Endothelial cell of umbilical vein (primary cell): Measurements from ENCODE around the gene DENND1C. TPM values are rescaled to one million over a fixed set of nuclear protein-coding genes. Genes with fewer than 3 reads are reported as not detected.

Source experiments
- BruUV-seq: library from RNA; stranded (reverse); fragments of 400-500 nt; replicated peaks from 2 replicates; lab custom pipeline; 2021; lab: Mats Ljungman, UMichigan
- CTCF ChIA-PET: fragments of 300-600, 350-600 bp; sonication (Branson Sonifier 250); formaldehyde crosslinking; loops from one replicate; lab custom pipeline; 2021; ENCODE audit warnings: antibody characterized with exemption, inconsistent platforms; lab: Charles Lee
- POLR2A ChIA-PET: fragments of 300-600, 350-600 bp; sonication (Branson Sonifier 250); formaldehyde crosslinking; loops from one replicate; lab custom pipeline; 2021; ENCODE audit warnings: antibody characterized with exemption, inconsistent platforms; lab: Charles Lee
- DNase-seq: peaks from one replicate; pipeline ENCODE4 v3.0.0-alpha.2; 2011; ENCODE audit warnings: low read depth, low spot score
- FAIRE-seq: peaks from 2 replicates; lab custom pipeline; 2011; peaks lifted over from hg19 to GRCh38; lab: Jason Lieb, UNC
- H2AFZ ChIP-seq: 2 replicates; pipeline ENCODE4 v1.6.0; 2012; ENCODE audit warnings: low read depth, low read length, control low read depth, inconsistent platforms
- H3K27ac ChIP-seq: 2 replicates; pipeline ENCODE4 v1.5.1; 2011; ENCODE audit warnings: low read depth, mild to moderate bottlenecking, control low read depth, low read length, moderate library complexity; ENCODE audit not compliant: insufficient read depth
- H3K27me3 ChIP-seq, 2 experiments: 2 replicates each; pipeline versions ENCODE4 v1.6.0 to v1.6.1; 2011; ENCODE audit warnings: low read length in 2 of 2, mixed read lengths in 1 of 2; ENCODE audit not compliant: control insufficient read depth in 2 of 2, insufficient read depth in 2 of 2
- H3K36me3 ChIP-seq, 2 experiments: 2 replicates in 1 of 2; 3 replicates in 1 of 2; pipeline ENCODE4 v1.5.1; 2011; ENCODE audit warnings: low read length in 2 of 2, mild to moderate bottlenecking in 1 of 2, moderate library complexity in 1 of 2; ENCODE audit not compliant: control insufficient read depth in 2 of 2, insufficient read depth in 2 of 2; ENCODE audit errors: extremely low read depth in 1 of 2
- H3K4me1 ChIP-seq: 3 replicates; pipeline ENCODE4 v1.5.1; 2011; ENCODE audit warnings: mild to moderate bottlenecking, low read length; ENCODE audit not compliant: control insufficient read depth, insufficient read depth; ENCODE audit errors: extremely low read depth
- H3K4me2 ChIP-seq: 2 replicates; pipeline ENCODE4 v1.6.1; 2011; ENCODE audit warnings: low read length, control low read depth, mixed read lengths; ENCODE audit not compliant: insufficient read depth
- H3K4me3 ChIP-seq, 3 experiments: fragments of 200-600 bp in 1 of 3; sonication (generic), shearing (Covaris generic) in 1 of 3; replicated peaks in 1 of 3; 2 replicates each; pipeline ENCODE4 v1.5.1; 2011 to 2016; ENCODE audit warnings: control low read depth in 3 of 3, low read length in 3 of 3, mild to moderate bottlenecking in 2 of 3, inconsistent platforms in 1 of 3, low read depth in 1 of 3, moderate library complexity in 1 of 3; ENCODE audit not compliant: insufficient read depth in 1 of 3
- H3K79me2 ChIP-seq: 2 replicates; pipeline ENCODE4 v1.6.0; 2012; ENCODE audit warnings: low read length, inconsistent platforms; ENCODE audit not compliant: control insufficient read depth, insufficient read depth
- H3K9ac ChIP-seq: replicated peaks from 2 replicates; pipeline ENCODE3; 2011; ENCODE audit warnings: low read length, control low read depth; ENCODE audit not compliant: insufficient read depth; ENCODE audit errors: extremely low read depth
- H3K9me1 ChIP-seq: replicated peaks from 3 replicates; pipeline ENCODE4 v1.6.0; 2011; ENCODE audit warnings: mild to moderate bottlenecking, low read length; ENCODE audit not compliant: control insufficient read depth, insufficient read depth; ENCODE audit errors: extremely low read depth
- H3K9me3 ChIP-seq: replicated peaks from 2 replicates; pipeline ENCODE4 v1.5.1; 2012; ENCODE audit warnings: low read length, inconsistent platforms; ENCODE audit not compliant: control insufficient read depth, insufficient read depth
- H4K20me1 ChIP-seq: replicated peaks from 2 replicates; pipeline ENCODE3; 2011; ENCODE audit warnings: mild to moderate bottlenecking, low read length; ENCODE audit not compliant: control insufficient read depth, insufficient read depth; ENCODE audit errors: extremely low read depth
- EZH2 ChIP-seq: IDR thresholded peaks from 2 replicates; pipeline ENCODE4 v1.6.1; 2012; ENCODE audit warnings: borderline replicate concordance, low read depth, mild to moderate bottlenecking, moderate library complexity, low read length, inconsistent platforms; ENCODE audit not compliant: severe bottlenecking
- FOS ChIP-seq: IDR thresholded peaks from 2 replicates; pipeline ENCODE4 v1.6.1; 2011; ENCODE audit warnings: mild to moderate bottlenecking, low read length, moderate library complexity, borderline replicate concordance; ENCODE audit not compliant: insufficient read depth
- GATA2 ChIP-seq: IDR thresholded peaks from 2 replicates; pipeline ENCODE4 v1.7.0; 2011; ENCODE audit warnings: low read depth, mild to moderate bottlenecking, moderate library complexity, mixed read lengths, low read length; ENCODE audit not compliant: insufficient read length, insufficient read depth
- JUN ChIP-seq: IDR thresholded peaks from 2 replicates; pipeline ENCODE4 v1.6.1; 2011; ENCODE audit warnings: borderline replicate concordance, low read depth; ENCODE audit not compliant: insufficient read length, insufficient read depth
- MAX ChIP-seq: IDR thresholded peaks from 2 replicates; pipeline ENCODE4 v1.6.1; 2011; ENCODE audit not compliant: insufficient read depth, insufficient read length
- MYC ChIP-seq: IDR thresholded peaks from one replicate; pipeline ENCODE4 v1.6.1; 2011; ENCODE audit warnings: mild to moderate bottlenecking, low read depth, low read length
- POLR2A ChIP-seq: IDR thresholded peaks from 2 replicates; pipeline ENCODE4 v1.6.1; 2012; ENCODE audit warnings: low read depth, mild to moderate bottlenecking, control low read depth, low read length
- POLR2AphosphoS5 ChIP-seq: IDR thresholded peaks from 2 replicates; pipeline ENCODE4 v1.6.1; 2012; ENCODE audit warnings: low read depth, mild to moderate bottlenecking, control low read depth, low read length, moderate library complexity; ENCODE audit not compliant: insufficient read depth
- dilution Hi-C: fragments of 300-500 bp; cut with MboI; formaldehyde crosslinking; loops from one replicate; pipeline ENCODE4 v1.15.0; 2019; ENCODE audit warnings: low sequenced_read_pairs; ENCODE audit not compliant: extremely low pct_ligation_motif_present
- intact Hi-C: fragments of 100-400 bp; cut with micrococcal nuclease; formaldehyde crosslinking; loops from one replicate; pipeline ENCODE4 v1.10.0; 2022
- polyA plus RNA-seq, 4 experiments: library from polyadenylated mRNA; depleted of rRNA in 3 of 4; stranded (reverse) in 3 of 4; unstranded in 1 of 4; fragments of >200 nt; gene quantifications; 2 replicates each; pipeline versions ENCODE4 v1.2.1 to v1.2.3, GENCODE V29; 2011 to 2012; ENCODE audit warnings: missing spikeins in 1 of 4
- total RNA-seq: library from RNA; stranded (reverse); gene quantifications from 2 replicates; pipeline ENCODE4 v1.2.3, GENCODE V29; 2021
- TF ChIP-seq, protein P1 (sequence below), 2 donors: IDR thresholded peaks; 1 replicate in 1 of 2; 2 replicates in 1 of 2; pipeline ENCODE4 v1.5.1; 2011; ENCODE audit warnings: low read length in 2 of 2, mild to moderate bottlenecking in 2 of 2, moderate library complexity in 2 of 2, control low read depth in 1 of 2, inconsistent platforms in 1 of 2, low read depth in 1 of 2; ENCODE audit not compliant: insufficient read depth in 1 of 2; ENCODE audit errors: extremely low read depth in 1 of 2

The DENND1C gene
- total and polyA plus RNA-seq, 2 donors (not counting 3 experiments of a cell fraction or from before 2014, with no cell fraction given): not detected

GRCh38 chr19:6465663-6466062, 15.9 kb downstream of the DENND1C start:
- no peak for DNase-seq
- Histone ChIP-seq H3K4me2 (no peak overlapping the region), H3K36me3 (no peaks in the 10 kb centered on the region), H3K9me3 (no peaks in the 10 kb centered on the region), H3K79me2 (no peaks in the 10 kb centered on the region), H2AFZ (no peak overlapping the region), H3K9ac (no peak overlapping the region), H3K4me1 (peaks cover under 1% of the 10 kb centered on the region), H4K20me1 (no peaks in the 10 kb centered on the region), H3K27me3 (peaks cover 8 to 16% of the 10 kb centered on the region in 2 experiments), H3K4me3 (no peak overlapping the region), H3K9me1 (no peaks in the 10 kb centered on the region), H3K27ac (no peak overlapping the region)
- no peak for TF ChIP-seq MAX
- TF ChIP-seq EZH2: no peak
- TF ChIP-seq POLR2AphosphoS5: no peak
- no peak for TF ChIP-seq JUN
- no peak for TF ChIP-seq POLR2A
- ChIA-PET POLR2A (no interaction called here), CTCF (no interaction called here)
- dilution Hi-C loops (no loop called here), intact Hi-C loops (no loop called here)
- no TSS peak for BruUV-seq
- FAIRE-seq: no peak

- no peak overlapping the region for H3K9ac ChIP-seq
- no peak overlapping the region for H2AFZ ChIP-seq
- DNase-seq: no peak
- no peaks in the 10 kb centered on the region for H3K9me3 ChIP-seq
- H3K79me2 ChIP-seq: no peaks in the 10 kb centered on the region
- peaks cover 8 to 16% of the 10 kb centered on the region in 2 experiments for H3K27me3 ChIP-seq
- POLR2A ChIA-PET: no interaction called here
- CTCF ChIA-PET: no interaction called here
- no peaks in the 10 kb centered on the region for H3K9me1 ChIP-seq
- intact Hi-C loops: no loop called here
- no peak for FAIRE-seq
- BruUV-seq: no TSS peak
- no peaks in the 10 kb centered on the region for H3K36me3 ChIP-seq
- peaks cover 2% of the 10 kb centered on the region for H3K4me1 ChIP-seq
- dilution Hi-C loops: no loop called here
- H3K27ac ChIP-seq: no peak overlapping the region
- no peak overlapping the region for H3K4me3 ChIP-seq
- no peak overlapping the region for H3K4me2 ChIP-seq
- no peak for TF ChIP-seq FOS
- TF ChIP-seq, protein P1, sequence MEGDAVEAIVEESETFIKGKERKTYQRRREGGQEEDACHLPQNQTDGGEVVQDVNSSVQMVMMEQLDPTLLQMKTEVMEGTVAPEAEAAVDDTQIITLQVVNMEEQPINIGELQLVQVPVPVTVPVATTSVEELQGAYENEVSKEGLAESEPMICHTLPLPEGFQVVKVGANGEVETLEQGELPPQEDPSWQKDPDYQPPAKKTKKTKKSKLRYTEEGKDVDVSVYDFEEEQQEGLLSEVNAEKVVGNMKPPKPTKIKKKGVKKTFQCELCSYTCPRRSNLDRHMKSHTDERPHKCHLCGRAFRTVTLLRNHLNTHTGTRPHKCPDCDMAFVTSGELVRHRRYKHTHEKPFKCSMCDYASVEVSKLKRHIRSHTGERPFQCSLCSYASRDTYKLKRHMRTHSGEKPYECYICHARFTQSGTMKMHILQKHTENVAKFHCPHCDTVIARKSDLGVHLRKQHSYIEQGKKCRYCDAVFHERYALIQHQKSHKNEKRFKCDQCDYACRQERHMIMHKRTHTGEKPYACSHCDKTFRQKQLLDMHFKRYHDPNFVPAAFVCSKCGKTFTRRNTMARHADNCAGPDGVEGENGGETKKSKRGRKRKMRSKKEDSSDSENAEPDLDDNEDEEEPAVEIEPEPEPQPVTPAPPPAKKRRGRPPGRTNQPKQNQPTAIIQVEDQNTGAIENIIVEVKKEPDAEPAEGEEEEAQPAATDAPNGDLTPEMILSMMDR (IDR thresholded peaks at IDR 0.05; ENCODE audit: extremely low read depth in 1 of 2, insufficient read depth in 1 of 2, low read depth in 1 of 2, low read length in 2 of 2): no peak
- no peak for TF ChIP-seq GATA2
- TF ChIP-seq POLR2AphosphoS5: no peak
- no peak for TF ChIP-seq POLR2A
- no peak for TF ChIP-seq JUN
- no peak for TF ChIP-seq MYC
- no peak for TF ChIP-seq EZH2
- no peak for TF ChIP-seq MAX
- no peaks in the 10 kb centered on the region for H4K20me1 ChIP-seq
These were observed 16.6 kb downstream of the DENND1C start for GRCh38 chr19:6465006-6465405.
